Sigmoid colon (tissue), 4 donors: ENCODE measurements around the gene ETNPPL.

Experiments used
- EP300 ChIP-seq, 4 donors: sonication (generic); formaldehyde crosslinking; IDR thresholded peaks; one replicate each; pipeline ENCODE4 v1.6.1; 2017; ENCODE audit warnings: antibody characterized with exemption in 4 of 4
- POLR2A ChIP-seq, 2 donors: fragments of 450-650 bp; IDR thresholded peaks; one replicate each; pipeline ENCODE4 v1.6.1; 2016; ENCODE audit warnings: antibody characterized with exemption in 2 of 2, mild to moderate bottlenecking in 2 of 2, moderate library complexity in 2 of 2
- POLR2AphosphoS5 ChIP-seq, 4 donors: sonication (generic); formaldehyde crosslinking; IDR thresholded peaks; one replicate each; pipeline ENCODE4 v1.6.1; 2017; ENCODE audit warnings: antibody characterized with exemption in 4 of 4
- TF ChIP-seq, protein P1 (sequence below), 4 experiments: fragments of 450-650 bp in 3 of 4; fragments of 200-600 bp in 1 of 4; IDR thresholded peaks; one replicate each; pipeline ENCODE4 v1.5.1; 2016 to 2019; ENCODE audit warnings: antibody characterized with exemption in 4 of 4, mild to moderate bottlenecking in 3 of 4, moderate library complexity in 2 of 4

DNA sequence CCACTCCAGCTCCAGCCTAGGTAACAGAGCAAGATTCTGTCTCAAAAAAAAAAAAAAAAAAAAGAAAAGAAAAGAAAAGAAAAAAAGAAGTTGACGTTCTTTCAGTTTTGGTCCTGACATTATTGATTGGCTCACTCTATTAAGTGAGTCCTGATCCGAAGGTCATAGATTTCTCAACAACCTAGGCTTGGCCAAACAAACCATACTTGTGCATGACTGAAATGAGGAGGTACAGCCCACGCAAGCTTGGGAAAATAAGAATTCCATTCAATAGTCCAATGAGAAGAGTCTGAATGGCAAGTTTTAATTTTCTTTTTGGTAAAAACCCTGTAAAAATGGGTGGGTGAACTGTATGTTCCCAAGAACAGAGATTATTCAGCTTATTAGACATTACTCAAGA, 3.2 kb upstream of the ETNPPL start:
- no peak for TF ChIP-seq POLR2A (IDR thresholded peaks at IDR 0.05)
- TF ChIP-seq, protein P1, sequence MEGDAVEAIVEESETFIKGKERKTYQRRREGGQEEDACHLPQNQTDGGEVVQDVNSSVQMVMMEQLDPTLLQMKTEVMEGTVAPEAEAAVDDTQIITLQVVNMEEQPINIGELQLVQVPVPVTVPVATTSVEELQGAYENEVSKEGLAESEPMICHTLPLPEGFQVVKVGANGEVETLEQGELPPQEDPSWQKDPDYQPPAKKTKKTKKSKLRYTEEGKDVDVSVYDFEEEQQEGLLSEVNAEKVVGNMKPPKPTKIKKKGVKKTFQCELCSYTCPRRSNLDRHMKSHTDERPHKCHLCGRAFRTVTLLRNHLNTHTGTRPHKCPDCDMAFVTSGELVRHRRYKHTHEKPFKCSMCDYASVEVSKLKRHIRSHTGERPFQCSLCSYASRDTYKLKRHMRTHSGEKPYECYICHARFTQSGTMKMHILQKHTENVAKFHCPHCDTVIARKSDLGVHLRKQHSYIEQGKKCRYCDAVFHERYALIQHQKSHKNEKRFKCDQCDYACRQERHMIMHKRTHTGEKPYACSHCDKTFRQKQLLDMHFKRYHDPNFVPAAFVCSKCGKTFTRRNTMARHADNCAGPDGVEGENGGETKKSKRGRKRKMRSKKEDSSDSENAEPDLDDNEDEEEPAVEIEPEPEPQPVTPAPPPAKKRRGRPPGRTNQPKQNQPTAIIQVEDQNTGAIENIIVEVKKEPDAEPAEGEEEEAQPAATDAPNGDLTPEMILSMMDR (IDR thresholded peaks at IDR 0.05): no peak
- no peak for TF ChIP-seq EP300 (IDR thresholded peaks at IDR 0.05)
- TF ChIP-seq POLR2AphosphoS5 (IDR thresholded peaks at IDR 0.05): no peak
